Measurements from ENCODE around the gene TAOK3.

Gene TAOK3

DNA sequence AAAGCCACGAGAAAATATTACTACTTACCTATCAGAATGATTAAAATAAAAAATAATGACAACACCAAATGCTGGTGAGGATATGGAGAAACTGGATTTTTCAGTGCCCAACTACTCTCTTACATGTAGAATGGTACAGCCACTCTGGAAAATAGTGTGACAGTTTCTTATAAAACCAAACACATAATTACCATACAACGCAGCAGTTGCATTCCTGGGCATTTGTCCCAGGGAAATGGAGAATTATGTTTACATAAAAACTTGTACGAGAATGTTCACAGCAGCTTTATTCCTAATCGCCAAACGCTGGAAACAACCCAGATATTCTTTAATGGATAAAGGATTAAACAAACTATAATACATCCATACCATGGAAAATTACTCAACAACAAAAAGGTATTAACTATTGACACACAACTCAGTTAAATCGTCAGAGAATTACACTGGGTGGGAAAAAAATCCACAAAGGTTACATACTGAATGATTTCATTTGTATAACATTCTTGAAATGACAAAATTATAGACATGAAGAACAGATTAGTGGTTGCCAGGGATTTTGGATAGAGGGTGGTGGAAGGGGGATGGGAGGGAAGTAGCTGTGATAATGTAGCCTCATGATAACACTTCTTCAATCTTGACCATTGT, 35.4 kb downstream of the TAOK3 start:
- no peak for DNase-seq (ENCODE audit: low spot score)

DNA sequence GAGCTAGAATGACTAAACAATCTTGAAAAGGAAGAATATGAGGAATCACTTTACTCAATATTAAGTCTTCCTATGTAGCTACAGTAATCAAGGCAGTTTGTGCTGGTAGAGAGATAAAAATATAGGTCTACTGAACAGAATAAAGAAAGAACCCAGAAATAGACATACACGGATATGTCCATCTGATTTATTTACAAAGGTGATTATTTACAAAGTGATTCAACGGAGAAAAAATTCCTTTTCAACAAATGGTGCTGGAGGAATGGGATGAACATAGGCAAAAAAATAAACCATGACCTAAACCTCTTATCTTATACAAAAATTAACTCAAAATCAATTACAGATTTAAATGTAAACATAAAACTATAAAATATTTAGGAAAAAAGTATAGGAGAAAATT, 36.6 kb downstream of the TAOK3 start:
- no peak for DNase-seq (ENCODE audit: low spot score)

DNA sequence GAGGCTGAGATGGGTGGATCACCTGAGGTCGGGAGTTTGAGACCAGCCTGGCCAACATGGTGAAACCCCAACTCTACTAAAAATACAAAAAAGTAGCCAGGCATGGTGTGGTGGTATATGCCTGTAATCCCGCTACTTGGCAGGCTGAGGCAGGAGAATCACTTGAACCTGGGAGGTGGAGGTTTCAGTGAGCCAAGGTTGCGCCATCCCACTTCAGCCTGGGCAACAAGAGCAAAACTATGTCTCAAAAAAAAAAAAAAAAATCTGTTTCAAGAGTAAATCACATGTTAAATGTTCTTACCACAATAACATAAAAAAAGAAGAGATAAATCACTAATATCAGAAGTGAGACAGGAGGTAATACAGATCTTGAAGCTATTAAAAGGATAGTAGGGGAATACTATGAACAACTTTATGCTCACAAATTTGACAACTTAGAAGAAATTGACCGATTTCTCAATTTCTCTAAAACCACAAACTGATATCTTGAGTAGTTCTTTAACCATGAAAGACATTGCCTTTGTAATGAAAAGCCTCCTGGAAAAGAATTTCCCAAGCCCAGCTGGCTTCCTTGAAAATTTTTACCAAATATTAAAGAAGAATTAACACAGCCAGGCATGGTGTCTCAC, 37.7 kb downstream of the TAOK3 start:
- no peak for DNase-seq (ENCODE audit: low spot score)

DNA sequence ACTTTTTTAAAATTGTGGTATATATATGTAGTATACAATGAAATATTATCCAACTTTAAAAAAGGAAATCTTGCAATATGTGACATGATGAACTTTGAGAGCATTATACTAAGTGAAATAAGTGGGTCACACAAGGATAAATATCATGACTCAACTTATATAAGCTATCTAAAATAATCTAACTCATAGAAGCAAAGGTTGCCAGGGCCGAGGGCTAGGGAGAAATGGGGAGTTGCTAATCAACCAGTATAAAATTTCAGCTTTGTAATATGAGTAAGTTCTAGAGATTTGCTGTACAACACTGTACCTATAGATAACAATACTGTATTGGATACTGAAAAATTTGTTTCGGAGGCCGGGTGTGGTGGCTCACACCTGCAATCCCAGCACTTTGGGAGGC, 38.5 kb downstream of the TAOK3 start:
- no peak for DNase-seq (ENCODE audit: low spot score)

DNA sequence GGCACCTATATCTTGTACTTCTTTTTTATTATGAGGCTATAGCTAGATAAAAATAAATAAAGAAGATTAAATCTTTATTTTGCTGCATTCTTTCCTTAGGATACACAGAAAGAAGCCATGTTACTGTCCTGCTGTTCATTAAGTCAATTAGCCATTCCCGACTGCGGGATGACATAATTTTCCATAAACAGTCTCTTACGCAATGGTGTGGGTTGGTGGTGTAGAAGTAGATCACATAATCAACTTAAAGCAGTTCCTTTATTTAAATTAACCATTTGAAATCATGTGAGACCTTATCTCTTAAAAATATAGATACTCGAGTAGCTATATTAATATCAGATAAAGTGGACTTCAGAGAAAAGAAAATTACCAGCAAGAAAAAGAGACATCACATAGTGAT, 40.2 kb downstream of the TAOK3 start:
- no peak for DNase-seq (ENCODE audit: low spot score)

DNA sequence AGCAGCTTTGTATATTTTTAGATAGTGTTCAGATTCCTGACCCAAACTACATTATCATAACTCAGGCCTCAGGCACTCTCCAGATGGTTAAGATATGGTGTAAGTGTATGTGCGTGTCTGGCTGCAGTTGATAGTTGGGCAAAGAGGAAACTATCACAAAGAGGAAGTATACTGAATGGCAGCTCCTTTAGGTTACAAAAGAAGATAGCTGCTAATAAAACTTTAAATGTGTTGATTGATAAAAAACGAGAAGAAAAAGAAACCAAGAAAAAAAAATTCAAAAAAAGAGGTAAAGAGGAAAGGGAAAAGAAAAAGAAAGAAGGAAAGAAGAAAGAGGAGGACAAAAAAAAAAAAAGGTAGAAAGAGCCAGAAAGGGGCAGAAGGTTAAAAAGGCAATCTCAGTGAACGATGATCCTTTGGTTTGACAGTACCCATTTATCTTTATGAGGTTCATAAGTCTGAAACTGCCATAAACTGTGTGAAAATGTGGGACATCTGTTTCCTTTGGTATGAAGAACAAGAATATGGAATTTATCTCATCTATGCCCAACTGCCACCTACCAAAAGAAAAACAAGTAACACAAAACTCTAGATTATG, 42.2 kb downstream of the TAOK3 start:
- no peak for DNase-seq (ENCODE audit: low spot score)

DNA sequence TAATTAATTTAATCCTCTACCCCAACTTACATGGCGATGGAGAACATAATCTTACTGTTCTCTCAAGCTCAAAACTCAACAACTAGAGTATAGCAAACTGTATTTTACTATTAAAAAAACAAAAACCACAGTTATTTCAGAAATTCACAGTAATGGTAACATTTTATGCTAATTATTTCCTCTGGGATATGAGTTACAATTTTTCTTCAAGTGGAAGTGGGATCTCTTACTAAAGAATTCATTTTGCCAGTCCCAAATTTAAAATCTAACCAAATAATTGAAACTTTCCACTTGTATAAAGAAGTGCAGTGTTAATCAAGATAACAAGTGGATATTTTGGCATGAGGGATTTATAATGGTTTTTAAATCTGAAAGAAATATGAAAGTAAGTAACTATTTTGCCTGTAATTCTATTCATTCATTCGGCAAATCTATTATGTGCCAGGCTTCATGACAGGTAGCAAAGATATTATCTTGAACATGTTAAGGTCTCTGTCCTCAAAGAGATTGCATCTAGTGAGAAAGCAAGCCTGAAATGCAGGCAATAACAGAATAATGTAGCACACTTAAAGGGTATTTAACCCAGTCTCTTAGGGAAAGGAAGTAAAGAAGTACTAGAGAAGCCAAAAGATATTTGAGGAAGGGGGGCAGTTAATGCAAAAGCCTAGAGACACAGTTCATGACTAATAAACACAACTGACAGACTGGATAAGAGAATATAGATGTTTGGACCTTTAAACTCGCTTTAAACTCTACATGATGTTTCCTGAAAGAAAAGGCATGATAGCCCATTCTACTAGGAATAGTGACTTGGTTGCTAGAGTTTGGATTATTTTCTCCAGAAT, 44.0 kb downstream of the TAOK3 start:
- no peak for DNase-seq (ENCODE audit: low spot score)

DNA sequence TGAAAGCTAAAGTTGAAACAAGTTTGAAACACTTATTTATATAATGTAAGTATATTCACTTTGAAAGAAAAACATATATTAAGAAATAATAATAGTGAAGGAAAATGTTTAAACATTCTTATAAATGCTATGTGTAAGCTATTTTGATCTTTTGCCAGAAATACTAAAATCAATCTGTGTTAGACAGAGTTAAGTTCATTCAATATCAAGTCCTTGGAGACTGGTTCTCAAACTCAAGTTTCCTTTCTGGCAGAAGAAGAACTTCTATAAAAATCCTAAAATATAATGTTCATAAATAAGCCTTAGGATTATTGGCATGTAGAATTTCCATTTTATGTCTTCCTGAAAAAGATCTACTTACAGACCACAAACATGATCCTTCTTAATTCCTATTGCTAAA, 45.3 kb downstream of the TAOK3 start:
- DNase-seq (ENCODE audit: low spot score): no peak

DNA sequence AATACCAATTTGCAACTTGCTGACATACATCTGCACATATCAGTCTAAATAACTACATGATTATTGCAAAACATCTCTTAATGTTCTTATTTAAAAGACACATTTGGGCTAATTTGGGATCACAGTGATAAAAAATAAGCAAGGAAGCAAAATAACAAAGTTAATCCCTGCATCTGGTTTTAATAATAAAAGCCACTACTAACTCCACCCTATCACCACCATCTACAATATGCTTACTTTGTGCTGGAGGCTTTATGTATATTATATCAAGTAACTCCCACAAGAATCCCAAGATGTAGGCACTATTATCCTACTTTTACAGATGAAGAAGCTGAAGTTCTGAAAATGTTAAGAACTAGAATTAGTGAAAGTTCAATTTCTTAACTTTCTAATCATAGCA, 45.7 kb downstream of the TAOK3 start:
- DNase-seq (ENCODE audit: low spot score): no peak

DNA sequence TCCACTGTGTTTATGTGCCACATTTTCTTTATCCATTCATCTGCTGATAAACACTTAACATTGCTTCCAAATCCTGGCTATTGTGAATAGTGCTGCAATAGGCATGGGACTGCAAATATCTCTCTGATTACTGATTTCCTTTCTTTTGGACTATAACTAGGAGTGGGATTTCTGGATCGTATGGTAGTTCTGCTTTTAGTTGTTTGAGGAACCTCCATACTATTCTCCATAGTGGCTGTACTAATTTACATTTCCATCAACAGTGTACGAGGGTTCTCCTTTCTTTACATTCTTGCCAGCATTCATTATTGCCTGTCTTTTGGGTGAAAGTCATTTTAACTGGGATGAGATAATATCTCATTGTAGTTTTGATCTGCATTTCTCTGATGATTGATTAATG, 47.6 kb downstream of the TAOK3 start:
- DNase-seq (ENCODE audit: low spot score): no peak

DNA sequence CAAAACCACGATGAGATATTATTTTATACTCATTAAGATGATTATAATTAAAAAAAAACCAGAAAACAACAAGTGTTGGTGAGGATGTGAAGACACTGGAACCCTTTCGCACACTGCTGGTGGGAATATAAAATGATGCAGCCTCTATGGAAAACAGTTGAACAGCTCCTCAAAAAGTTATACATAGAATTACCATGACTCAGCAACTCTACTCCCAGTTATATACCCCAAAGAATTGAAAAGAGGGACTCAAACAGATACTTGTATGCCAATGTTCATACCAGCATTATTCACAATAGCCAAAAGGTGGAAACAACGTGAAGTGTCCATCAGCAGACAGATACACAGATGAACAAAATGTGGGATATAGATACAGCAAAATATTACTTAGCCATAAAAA, 53.1 kb downstream of the TAOK3 start:
- DNase-seq (ENCODE audit: low spot score): no peak

DNA sequence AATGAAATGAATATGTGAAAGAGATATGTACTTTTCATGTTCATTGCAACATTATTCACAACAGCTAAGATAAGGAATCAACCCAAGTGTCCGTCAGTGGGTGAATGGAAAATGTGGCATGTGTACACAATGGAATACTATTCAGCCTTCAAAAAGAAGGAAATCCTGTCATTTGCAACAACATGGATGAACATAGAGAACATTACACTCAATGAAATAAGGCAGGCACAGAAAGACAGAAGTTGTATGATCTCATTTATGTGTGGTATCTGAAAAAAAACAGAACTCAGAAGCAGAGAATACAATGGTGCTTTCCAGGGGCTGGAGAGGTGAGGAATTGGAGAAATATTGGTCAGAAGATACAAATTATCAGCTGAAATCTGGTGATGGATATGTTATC, 54.0 kb downstream of the TAOK3 start:
- no peak for DNase-seq (ENCODE audit: low spot score)

DNA sequence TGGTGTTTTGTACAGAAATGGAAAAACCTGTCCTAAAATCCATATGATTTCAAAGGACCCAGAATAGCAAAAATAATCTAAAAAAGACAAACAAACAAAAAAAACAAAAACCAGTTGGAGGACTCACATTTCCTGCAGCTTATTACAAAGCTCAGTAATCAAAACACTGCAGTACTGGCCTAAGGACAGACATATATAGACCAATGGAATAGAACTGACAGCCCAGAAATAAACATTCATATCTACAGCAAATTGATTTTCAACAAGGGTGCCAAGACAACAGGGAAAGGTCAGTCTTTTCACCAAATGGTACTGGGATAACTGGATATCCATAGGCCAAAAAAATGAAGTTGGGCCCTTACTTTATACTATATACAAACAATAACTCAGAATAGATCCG, 55.0 kb downstream of the TAOK3 start:
- DNase-seq (ENCODE audit: low spot score): no peak

DNA sequence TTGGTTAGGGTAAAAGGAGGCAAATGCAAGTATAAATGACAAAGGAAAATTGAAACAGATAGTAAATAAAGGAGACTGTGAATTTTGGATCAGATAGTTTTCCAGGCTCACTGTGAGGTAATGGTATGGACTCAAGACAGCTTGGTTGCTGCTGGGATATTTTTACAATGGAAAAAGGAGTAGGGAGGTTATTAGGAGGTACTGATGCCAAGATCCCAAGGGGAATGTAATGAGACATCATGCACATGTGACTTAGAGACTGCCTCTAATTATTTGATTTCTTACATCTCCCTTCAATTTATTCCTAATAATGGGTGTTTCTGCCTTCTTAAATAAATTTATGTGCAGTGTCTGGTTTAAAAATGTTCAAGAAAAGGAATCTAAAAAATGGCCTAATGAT, 56.9 kb downstream of the TAOK3 start:
- no peak for DNase-seq (ENCODE audit: low spot score)

DNA sequence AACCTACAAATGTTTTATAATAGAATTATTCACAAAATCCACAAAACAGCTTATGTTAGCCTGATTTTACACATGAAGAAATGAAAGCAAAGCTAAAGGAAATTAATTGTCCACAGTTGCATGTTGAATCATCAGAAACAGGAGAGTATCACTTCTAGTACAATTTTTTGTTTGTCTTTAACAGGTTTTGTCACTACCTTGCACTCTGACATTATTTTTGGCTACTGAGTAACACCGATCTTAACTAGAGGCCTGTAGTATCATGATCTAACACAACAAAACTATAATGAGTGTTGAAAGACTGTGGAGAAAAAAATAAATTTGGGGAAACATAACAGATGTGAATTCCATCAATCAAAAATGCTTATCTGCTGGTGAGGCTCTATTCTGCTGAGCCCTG, 60.1 kb downstream of the TAOK3 start:
- DNase-seq (ENCODE audit: low spot score): peak; percentile 25

DNA sequence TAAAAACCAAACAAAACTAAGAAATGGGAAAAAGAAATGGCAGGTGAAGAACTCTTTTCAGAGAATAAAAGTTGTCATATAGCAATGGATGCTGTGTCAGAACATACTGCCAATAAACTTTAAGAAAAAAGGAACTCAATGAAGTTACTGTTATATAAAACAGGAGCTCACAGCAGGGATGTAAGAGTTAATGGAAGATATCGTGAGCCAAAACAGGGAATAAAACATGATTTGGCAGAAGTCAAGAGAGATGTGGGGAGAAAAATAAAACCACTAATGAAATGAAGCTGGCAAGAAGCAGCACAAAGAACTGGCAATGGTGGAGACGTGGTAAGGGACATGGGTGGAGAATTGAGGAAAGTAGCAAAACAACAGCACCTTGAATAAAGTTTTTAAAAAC, 61.0 kb downstream of the TAOK3 start:
- DNase-seq (ENCODE audit: low spot score): no peak

DNA sequence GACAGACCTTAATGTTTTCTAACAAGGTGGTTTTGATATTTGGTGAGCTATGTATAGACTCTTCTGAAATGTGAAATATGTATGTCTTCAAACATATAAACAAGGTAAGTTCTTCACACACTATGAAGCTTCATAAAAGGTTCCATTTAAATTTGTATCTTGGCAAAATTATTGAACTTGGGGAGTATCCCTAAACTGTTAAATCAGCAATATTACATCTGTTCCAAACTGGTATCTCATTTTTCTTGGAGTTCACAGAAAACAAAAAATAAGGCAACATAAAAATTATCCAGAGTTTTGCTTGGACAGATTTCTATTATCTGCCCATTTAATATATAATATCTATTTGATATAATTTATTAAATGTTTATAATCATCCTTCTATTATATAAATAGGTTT, 62.4 kb downstream of the TAOK3 start:
- no peak for DNase-seq (ENCODE audit: low spot score)

DNA sequence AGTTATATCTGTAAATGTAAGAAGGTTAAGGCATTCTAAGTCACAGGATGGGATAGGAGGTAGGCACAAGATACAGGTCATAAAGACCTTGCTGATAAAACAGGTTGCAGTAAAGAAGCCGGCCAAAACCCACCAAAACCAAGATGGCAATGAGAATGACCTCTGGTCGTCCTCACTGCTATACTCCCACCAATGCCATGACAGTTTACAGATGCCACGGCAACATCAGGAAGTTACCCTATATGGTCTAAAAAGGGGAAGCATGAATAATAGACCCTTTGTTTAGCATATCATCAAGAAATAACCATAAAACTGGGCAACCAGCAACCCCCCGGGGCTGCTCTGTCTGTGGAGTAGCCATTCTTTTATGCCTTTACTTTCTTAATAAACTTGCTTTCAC, 64.7 kb downstream of the TAOK3 start:
- peak; percentile 25 for DNase-seq (ENCODE audit: low spot score)

DNA sequence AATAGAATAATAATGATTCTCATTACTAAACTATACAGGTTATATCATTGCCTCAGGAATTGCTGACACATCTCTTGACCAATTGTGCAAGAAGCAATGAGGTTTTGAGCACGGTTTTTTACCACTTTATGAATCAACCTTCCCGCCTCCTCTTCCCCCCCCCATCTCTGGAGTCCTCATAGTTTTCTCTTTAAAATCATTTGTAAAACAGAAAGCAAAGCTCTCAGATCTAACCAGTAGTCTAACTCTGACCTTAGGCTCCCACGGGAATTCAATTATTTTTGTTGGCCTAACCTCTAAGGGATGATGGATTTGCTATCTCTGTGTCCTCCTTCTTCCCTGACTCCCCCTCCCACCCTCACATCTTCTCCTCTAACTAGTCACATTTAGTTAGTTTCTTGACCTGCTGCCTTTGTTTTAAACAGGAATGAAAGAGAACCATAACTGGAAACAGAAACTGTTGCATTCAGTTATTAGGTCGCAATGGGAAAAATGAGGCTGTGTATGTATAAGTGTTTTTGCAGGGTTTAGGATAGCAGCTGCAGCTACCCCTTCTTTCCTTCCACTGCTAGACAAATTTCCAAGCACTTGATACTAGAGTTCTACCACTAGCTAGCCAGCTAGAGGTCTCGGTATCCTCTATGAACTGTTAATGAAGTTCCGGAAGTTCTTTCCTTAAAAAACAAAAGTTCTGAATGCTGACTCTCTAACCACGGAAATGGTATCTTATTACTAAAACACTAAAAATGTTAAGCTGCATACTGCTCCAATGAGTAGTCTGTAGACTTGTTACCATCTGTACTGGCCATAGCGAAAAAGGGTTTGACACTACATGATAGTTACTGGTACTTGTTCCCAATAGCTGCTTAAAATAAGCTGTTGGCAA, 65.4 kb downstream of the TAOK3 start:
- peak; percentile 85 for DNase-seq (ENCODE audit: low spot score)

DNA sequence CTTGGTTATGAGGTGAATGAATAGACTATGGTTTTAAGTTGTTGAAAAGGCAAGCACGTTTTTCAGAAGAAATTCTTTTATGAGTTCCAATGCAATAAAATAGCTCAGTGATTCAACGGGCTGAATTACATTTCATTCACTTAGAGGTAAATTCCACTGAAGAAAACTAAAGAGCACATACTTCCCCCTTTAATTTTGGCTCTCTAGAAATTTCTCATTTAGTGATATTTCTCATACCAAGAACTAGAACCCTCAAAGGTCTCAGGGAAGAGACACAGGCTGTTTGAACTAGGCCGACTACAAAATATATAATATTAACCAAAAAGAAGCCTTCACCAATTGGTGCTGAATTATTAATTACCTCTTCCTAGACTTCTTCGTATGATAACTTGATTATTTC, 68.6 kb downstream of the TAOK3 start:
- DNase-seq (ENCODE audit: low spot score): no peak

DNA sequence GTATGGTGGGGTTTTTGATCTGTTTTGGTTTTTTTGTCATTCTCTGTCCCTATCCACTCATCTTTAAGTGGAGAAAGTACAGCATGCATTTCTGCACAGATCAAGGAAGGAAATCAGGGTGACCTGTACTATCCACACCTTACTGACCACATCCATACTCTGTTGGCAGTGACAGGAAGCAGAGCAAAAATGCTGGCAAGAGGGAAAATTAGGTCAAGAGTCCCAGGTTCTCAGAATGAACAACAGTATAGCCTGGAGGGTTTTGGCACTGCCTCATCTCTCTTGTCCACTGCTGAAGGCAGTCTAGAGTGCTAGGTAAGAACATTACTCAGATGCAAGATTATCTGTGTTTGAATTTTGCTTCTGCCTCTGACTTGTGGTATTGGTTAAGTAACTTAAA, 70.7 kb downstream of the TAOK3 start:
- DNase-seq (ENCODE audit: low spot score): peak; percentile 59

Measured in kidney tubule cell (primary cell).